HG02763 (cell line): Measurements from ENCODE around the gene USP6NL.
A peak's percentile ranks its signal among the peaks of the same experiment; 100 is the strongest.

ENCODE experiments used
- ATAC-seq: cut with Tn5 transposase; IDR thresholded peaks from one replicate; pipeline ENCODE4 v1.9.1; 2021; ENCODE audit warnings: mild to moderate bottlenecking, moderate library complexity; ENCODE audit not compliant: unreplicated experiment

USP6NL gene

GRCh38 chr10:11553773-11554381 lies 57.6 kb downstream of the USP6NL start:
- peak; percentile 76 for ATAC-seq

DNA sequence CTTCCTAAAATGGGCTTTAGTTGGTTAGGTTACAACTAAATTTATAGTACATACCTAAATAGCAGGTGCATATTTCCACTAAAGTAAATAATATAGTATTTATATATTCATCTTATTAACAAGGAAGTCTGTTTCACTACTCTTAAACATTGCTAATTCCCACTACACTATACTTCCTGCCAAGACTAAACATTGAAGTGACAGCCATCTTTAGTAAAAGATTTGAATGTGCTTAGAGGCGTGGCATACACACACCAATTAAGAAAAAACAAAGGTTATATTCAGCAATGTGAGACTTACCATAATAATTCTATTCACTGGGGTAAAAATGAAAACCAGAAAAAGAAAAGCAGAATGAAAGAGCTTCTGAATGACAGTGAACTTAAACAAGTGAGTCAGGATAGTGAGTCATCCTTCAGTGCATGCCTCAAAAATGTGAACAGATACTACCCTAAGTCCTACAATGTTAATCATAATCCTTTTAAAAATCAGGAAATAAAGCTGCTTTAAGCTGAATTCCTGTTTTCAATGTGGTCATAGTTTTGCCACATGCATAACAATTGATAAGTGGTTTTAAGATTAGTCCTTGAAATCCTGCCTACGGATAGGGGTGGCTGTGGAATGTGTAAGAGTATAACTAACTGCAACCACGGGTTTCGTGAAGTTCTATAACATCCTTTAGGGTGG lies 59.4 kb downstream of the USP6NL start:
- no peak for ATAC-seq

DNA sequence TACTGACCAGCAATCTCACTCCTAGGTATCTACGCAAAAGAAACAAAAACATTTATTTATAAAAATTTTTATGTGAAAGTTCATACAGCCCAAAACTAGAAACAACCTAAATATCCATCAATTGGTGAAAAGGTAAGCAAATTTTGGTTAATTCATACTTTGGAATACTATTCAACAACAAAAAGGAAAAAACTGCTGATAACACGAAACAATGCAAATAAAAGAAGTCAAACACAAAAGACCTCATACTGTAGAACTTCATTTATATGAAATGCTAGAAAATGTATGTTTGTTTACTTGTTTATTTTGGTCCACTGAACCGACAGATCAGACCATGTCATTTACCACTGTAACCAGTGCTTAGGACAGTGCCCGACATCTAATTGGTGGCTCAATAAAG lies 60.3 kb downstream of the USP6NL start:
- ATAC-seq = no peak

GRCh38 chr10:11548768-11549099 lies 62.7 kb downstream of the USP6NL start:
- ATAC-seq = no peak

DNA sequence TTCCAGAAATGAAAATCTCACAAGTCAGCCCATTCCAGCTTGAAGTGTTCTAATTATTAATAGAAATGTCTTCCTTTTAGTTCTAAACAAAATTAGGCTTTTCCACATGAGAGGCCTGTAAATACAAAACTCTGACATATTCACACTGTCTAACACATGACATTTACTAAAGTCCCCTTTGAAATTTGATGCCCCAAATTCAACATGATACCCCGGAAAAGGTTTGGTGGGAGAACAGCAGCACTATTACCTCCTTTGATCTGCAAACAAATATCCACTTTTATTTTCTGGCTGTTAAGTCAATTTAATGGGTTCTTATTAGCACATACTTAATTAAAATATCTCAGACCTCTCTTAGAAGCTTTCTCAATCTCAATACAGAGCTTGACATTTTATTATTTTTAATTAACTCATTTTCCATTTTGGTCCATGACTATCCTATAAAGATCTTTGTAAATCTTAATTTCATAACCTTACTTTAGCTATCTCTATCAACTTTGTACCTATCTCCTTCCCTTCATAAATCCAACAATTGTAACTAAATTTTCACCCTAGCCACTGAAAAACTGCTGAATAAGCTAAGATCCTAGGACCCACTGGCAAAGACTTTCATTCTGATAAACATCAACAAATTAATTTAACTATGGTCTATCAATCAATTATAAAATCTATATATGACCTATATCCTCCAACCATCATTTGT lies 63.2 kb downstream of the USP6NL start:
- no peak for ATAC-seq

DNA sequence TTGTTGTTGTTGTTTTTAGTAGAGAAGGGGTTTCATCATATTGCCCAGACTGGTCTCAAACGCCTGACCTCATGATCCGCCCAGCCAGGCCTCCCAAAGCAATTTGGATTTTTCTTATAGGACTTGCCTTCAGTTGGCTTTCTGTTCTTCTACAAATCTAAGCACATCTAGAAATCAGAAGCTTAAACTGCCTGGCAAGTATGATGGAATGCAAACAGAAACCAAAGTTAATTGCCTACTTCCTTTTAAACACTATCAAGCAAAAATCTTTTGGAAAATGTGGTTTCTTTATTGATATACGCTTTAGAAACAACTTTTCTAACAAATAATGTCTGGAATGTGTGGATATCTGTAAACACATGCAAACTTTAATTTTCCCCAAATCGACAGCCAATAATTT lies 64.9 kb downstream of the USP6NL start:
- ATAC-seq = no peak

- no peak for ATAC-seq
Observed at GRCh38 chr10:11541296-11541695, 70.2 kb downstream of the USP6NL start.

- ATAC-seq = no peak
Observed at GRCh38 chr10:11539191-11539868, 72.1 kb downstream of the USP6NL start.

GRCh38 chr10:11538834-11539190 lies 72.6 kb downstream of the USP6NL start:
- no peak for ATAC-seq

DNA sequence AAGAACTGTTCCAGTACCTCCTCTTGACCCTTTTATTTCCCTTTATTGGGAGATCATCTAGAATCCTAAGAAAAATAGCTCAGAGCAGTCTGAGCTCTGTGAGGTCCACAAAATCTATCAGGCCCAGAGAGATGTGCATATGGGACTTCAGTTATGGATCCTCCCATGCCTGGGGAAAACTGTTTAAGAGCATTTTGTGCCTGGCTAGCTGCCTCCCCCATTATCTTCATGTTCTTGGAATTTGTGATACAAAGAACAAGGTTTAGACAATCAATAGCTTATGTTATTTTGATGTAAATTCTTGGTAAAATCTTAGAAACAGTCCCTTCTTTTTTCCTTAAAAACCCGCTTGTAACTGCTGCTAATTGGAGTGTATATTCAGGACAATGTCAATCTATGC lies 75.2 kb downstream of the USP6NL start:
- ATAC-seq = no peak

GRCh38 chr10:11535346-11535959 lies 76.0 kb downstream of the USP6NL start:
- no peak for ATAC-seq

DNA sequence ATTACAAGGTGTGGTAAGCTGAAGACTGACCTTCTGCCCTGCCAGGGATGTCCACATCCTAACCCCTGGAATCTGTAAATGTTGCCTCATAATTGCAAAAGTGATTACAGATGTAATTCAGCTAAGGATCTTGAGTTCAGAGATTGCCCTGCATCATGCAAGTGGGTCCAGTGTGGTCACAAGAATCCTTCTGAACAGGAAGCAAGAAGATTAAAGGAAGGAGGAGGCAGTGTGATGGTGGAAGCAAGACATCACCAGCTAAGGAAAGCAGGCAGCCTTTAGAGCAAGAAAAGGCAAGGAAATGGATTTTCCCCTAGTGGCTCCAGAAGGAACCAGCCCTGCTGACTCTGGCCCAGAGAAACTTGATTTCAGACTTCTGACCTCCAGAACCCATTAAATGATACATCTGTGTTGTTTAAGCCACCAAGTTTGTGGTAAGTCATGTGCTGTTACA lies 78.1 kb downstream of the USP6NL start:
- no peak for ATAC-seq

DNA sequence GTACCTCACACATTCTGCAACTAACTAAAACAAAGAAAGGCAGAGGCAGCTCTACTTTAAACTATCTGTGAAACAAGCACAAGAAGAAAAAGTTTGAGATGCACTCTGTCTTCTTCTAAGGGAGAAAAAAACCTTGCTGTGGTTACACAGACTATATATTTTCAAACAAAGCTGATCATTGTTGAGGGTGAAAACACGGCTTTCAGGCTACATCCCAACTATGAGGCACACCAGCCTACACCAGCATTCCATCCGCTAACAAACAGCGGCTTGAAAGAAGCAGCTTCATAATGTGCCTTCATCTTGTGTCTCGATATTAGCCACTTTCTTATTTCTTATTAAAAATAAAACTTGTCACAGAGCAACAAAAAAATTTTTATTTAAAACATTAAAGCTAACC lies 79.1 kb downstream of the USP6NL start:
- no peak for ATAC-seq

GRCh38 chr10:11530806-11531205 lies 80.6 kb downstream of the USP6NL start:
- ATAC-seq = no peak

DNA sequence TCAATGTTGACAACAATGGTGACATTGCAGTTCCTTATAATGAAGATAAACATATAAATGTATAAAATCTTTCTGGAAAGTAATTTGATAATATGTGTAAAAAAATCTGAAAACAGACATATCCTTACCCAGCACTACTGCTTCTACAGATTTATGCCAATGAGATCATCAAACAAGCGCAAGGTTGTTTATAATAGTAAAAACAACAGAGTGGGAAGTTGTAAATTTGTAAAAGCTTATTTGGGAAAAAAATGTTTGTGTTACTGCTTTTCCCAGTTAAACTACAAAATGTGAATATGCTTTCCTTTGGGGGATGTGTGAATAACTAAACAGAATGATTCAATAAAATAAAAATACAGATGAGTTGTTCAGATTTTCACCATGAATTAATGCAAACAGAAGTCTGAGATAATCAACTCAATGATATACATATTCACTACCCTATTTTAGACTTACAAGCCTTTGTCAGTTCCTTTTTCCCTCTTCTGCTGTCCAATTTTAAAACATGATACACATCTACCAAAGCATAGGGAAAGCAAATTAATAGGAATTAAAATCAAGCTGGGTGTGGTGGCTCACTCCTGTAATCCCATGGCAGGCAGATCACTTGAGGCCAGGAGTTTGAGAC lies 82.1 kb downstream of the USP6NL start:
- ATAC-seq = no peak

GRCh38 chr10:11528286-11528685 lies 83.2 kb downstream of the USP6NL start:
- ATAC-seq = no peak

- no peak for ATAC-seq
Observed at GRCh38 chr10:11527691-11528255, 83.7 kb downstream of the USP6NL start.

- ATAC-seq = no peak
Observed at GRCh38 chr10:11527068-11527467, 84.4 kb downstream of the USP6NL start.

DNA sequence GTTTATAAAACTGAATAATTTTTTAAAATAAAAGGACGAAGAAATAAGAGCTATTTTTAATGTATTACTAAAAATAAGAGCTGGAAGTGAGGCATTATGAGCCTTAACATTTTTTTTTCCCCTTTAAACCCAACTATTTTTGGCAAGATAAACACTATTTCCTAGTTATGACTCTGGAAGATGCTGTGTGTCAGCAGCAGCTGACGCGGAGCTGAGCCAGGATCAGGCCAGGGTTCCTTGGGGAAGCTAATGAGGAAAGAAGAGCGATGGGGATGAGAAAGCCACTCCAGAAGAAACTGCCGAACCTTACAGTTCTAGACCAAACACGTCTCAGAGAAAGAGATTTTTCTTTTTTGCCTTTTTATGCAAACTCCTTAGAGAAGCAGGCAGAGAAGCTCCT lies 85.9 kb downstream of the USP6NL start:
- ATAC-seq = no peak

DNA sequence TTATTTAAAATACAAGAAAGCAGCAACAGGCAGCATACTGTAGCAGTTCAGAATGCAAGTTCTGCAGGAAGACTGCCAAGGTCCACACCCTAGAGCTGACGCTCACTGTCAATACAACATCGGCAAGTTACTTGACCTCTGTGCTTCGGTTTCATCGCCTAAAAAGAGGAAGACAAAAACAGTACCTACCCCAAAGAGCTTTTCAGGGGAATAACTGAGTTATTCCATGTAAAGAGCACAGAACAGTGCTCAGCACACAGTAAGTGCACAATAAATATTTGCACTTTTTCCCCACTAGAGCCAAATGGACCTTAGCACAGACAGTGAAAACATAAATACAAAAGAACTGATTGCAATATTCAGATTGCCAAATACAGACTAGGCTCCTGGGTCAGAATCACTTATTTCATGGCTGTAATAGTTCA lies 88.6 kb downstream of the USP6NL start:
- ATAC-seq = no peak

DNA sequence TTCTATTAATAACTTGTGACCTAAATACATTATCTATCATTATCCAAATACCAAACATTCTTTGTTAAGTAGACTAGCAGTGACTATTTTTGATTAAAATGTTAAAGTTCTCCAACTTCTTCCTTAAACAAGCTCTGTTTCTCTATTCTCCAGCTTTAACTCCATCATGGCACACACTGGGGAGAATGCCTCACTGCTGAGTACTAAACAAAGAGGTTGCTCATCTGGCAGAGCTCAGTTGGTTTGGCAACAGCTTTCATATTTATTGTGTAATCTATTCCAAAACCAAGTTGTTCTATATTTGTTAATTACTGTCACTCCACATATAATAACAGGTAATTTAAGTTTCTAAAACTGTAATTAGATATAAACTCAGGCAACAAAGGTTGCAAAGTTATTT lies 89.6 kb downstream of the USP6NL start:
- no peak for ATAC-seq
